Measurements from ENCODE around the gene SIX6.

Gene SIX6

GRCh38 chr14:60514741-60515491, 6.0 kb downstream of the SIX6 start:
- peak; percentile 15 for DNase-seq

GRCh38 chr14:60515511-60516289, 6.8 kb downstream of the SIX6 start:
- DNase-seq, result no peak

GRCh38 chr14:60532442-60532841, 23.5 kb downstream of the SIX6 start:
- DNase-seq, result no peak

- no peak for DNase-seq
Observed at GRCh38 chr14:60537663-60538062, 28.7 kb downstream of the SIX6 start.

GRCh38 chr14:60544659-60545058, 35.7 kb downstream of the SIX6 start:
- DNase-seq, result no peak

- DNase-seq, result no peak
Observed at GRCh38 chr14:60553808-60554207, 44.9 kb downstream of the SIX6 start.

- DNase-seq, result peak; percentile 32
Observed at GRCh38 chr14:60561845-60562746, 53.1 kb downstream of the SIX6 start.

All from activated CD4-positive, alpha-beta T cell treated with anti-CD3 and anti-CD28 coated beads, Interleukin-2, amount 50 U/mL, for 16 hours (primary cell).